Stimulated activated CD4-positive, alpha-beta T cell treated with anti-CD3 and anti-CD28 coated beads, TNF-alpha, amount 100 ng/mL, for 48 hours (primary cell): ENCODE results near the gene RPL18.
"Not testable (repeated sequence)": the region's sequence is repeated elsewhere in the genome, so short reads cannot be mapped to it uniquely, and the experiment has no call there.

Experiments
- DNase-seq, 3 donors: peaks; one replicate each; pipeline ENCODE4 v3.0.0-alpha.2; 2020; ENCODE audit warnings: low read depth in 3 of 3

The RPL18 gene

DNA sequence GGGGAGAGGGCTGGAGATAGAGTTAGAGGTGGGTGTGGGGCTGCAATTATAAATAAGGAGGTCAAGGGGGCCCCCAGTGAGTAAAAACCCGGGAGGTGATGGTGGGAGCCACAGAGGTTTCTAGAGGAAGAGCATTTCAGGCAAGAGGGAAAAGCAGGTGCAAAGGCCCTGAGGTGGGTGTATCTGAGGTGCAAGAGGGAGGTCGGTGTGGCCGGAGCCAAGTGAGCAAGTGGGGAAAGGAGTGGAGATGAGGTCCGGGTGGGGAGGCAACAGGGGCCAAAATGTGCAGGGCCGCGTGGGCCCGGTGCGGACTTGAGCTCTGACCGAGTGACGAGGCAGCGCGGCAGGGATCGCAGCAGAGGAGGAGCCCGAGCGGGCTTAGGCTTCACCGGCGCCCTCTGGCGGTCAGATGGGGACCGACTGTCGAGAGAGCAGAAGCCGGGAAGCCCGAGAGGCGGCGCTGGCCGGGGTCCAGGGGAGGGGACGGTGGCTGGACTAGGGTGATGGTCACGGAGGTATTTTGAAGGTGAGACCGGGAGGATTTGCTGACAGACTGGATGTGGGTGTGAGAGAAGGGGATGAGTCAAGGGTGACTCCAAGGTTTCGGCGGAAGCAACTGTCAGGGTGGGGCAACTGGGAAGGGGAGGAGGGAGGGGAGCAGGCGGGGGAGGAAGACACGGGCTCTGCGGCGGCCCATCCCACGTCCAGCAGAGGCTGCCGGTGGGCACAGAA lies 30.1 kb downstream of the RPL18 start:
- DNase-seq, result peak; percentile 77 to 84 (median 82)

- no peak for DNase-seq
Observed at GRCh38 chr19:48587387-48587786, 31.6 kb downstream of the RPL18 start.

GRCh38 chr19:48582168-48582567 lies 36.8 kb downstream of the RPL18 start:
- DNase-seq, result no peak

- DNase-seq, result no peak
Observed at GRCh38 chr19:48578891-48579290, 40.1 kb downstream of the RPL18 start.

DNA sequence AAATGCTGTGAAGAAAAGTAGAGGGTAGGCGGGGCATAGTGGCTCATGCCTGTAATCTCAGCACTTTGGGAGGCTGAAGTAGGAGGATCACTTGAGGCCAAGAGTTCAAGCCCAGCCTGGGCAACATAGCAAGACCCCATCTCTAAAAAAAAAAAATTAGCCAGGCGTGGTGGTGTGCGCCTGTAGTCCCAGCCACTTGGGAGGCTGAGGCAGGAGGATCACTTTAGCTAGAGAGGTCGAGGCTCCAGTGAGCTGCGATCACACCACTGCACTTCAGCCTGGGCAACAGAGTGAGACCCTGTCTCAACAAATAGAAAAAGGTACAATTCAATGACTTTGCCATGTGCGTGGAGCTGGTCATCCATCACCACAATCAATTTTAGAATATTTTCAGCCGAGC lies 41.1 kb downstream of the RPL18 start:
- not testable (repeated sequence) for DNase-seq

- DNase-seq, result no peak
Observed at GRCh38 chr19:48575931-48576622, 42.9 kb downstream of the RPL18 start.

- DNase-seq, result no peak
Observed at GRCh38 chr19:48573163-48573505, 45.8 kb downstream of the RPL18 start.

DNA sequence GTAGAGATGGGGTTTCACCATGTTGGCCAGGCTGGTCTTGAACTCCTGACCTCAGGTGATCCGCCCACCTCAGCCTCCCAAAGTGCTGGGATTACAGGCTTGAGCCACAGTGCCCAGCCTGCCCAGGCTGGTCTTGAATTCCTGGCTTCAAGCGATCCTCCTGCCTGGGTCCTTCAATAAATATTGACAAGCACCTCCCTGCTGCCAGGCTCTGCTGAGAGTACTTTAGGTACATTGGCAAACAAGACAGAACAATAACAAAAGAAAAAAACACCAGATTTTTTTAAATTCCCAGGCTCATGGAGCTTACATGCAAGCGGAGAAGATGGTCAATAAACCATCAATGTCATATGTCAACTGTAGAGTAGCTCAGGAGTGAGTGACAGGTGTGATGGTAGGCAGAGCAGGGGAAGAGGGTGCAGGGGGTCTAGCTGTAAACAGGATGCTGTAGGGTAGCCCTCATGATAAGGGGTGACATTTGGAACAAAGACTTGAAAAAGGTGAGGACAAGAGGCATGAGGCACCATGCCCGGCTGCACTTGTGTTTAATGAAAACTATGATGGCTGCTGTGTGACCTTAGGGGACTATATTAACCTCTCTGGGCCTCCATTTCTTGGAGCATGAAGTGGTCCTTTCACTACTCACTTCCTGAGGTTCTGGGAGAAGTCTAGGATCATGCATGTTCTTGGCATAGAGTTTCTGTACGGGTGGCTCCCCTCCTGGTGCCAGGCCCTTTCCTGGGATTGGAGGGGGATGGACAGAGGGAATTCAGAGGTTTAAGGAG lies 47.4 kb downstream of the RPL18 start:
- no peak for DNase-seq

- DNase-seq, result no peak
Observed at GRCh38 chr19:48569814-48570213, 49.2 kb downstream of the RPL18 start.

DNA sequence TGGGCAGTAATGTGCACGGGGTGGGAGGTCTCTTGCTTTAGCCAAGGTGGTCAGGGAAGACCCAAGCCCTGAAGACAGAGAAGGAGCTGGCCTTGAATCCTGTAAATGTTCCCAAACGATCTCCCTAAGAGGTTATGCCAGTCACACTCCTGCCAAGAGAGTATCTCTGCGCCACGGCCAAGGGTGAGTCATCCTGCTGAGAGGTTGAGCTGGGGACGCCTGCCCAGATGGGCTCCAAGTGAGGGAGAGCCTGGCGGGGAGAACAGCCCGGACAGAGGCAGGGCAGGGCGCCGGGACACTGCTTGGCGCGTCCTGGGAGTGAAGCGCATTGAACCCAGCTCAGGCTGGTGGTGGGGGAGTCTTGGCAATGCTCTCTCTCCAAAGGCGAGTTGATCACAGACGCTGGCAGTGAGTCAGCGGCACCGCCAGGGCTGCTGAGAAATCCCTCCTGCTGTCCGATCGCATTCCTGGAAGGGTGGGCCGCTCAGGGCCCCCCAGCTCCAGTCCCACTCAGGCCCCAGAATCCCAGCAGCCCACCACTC lies 50.6 kb downstream of the RPL18 start:
- DNase-seq, result no peak
